GM12873 (cell line): ENCODE data around the gene S100A12.

Experiments
- TF ChIP-seq, protein P1 (sequence below): IDR thresholded peaks from 2 replicates; pipeline ENCODE4 v1.5.1; 2012; ENCODE audit warnings: low read depth, mild to moderate bottlenecking, moderate library complexity, low read length, control low read depth; ENCODE audit not compliant: insufficient read depth; ENCODE audit errors: missing control alignments

Gene S100A12

GRCh38 chr1:153339802-153340201, 35.6 kb downstream of the S100A12 start:
- TF ChIP-seq, protein P1, sequence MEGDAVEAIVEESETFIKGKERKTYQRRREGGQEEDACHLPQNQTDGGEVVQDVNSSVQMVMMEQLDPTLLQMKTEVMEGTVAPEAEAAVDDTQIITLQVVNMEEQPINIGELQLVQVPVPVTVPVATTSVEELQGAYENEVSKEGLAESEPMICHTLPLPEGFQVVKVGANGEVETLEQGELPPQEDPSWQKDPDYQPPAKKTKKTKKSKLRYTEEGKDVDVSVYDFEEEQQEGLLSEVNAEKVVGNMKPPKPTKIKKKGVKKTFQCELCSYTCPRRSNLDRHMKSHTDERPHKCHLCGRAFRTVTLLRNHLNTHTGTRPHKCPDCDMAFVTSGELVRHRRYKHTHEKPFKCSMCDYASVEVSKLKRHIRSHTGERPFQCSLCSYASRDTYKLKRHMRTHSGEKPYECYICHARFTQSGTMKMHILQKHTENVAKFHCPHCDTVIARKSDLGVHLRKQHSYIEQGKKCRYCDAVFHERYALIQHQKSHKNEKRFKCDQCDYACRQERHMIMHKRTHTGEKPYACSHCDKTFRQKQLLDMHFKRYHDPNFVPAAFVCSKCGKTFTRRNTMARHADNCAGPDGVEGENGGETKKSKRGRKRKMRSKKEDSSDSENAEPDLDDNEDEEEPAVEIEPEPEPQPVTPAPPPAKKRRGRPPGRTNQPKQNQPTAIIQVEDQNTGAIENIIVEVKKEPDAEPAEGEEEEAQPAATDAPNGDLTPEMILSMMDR, result no peak

GRCh38 chr1:153337980-153338853, 37.2 kb downstream of the S100A12 start:
- TF ChIP-seq, protein P1, result no peak

GRCh38 chr1:153336650-153337049, 38.8 kb downstream of the S100A12 start:
- TF ChIP-seq, protein P1, result no peak

GRCh38 chr1:153333902-153334301, 41.5 kb downstream of the S100A12 start:
- TF ChIP-seq, protein P1, result no peak

DNA sequence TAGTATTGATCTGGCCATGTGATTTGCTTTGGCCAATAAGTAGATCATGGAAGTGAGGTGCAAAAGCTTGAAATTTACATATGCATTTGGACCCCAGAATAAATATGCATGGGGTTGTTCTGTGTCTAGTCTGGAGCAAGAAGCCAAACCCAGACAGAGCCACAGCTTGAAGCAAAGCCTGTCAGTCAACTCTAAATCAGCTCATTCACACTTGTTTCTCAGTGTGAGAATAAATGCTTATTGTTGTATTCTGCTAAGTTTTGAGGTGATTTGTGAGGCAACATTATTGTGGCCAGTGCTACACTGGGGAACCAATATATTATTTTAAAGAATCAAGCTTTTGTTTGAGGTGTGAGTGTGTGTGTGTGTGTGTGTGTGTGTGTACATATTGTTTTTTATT, 50.5 kb downstream of the S100A12 start:
- TF ChIP-seq, protein P1, result no peak
